Embryonic facial prominence (tissue), 1 donor: ENCODE results near the gene RCOR2.

ENCODE experiments used
- DNase-seq: peaks from one replicate; pipeline ENCODE4 v3.0.0-alpha.2; 2016; ENCODE audit errors: extremely low spot score

Gene RCOR2

GRCh38 chr11:63923319-63923718 lies 6.4 kb upstream of the RCOR2 start:
- DNase-seq, result no peak

GRCh38 chr11:63922673-63923192 lies 5.8 kb upstream of the RCOR2 start:
- DNase-seq, result no peak

GRCh38 chr11:63920939-63921417 lies 4.0 kb upstream of the RCOR2 start:
- DNase-seq, result no peak

GRCh38 chr11:63920126-63920938 lies 3.4 kb upstream of the RCOR2 start:
- no peak for DNase-seq

GRCh38 chr11:63919267-63920125 lies 2.5 kb upstream of the RCOR2 start:
- DNase-seq, result no peak

GRCh38 chr11:63918507-63919191 lies 1.7 kb upstream of the RCOR2 start:
- no peak for DNase-seq

- peak; percentile 55 for DNase-seq
Observed at GRCh38 chr11:63917692-63918506, 935 bp upstream of the RCOR2 start.

GRCh38 chr11:63915961-63916836 lies 765 bp downstream of the RCOR2 start:
- no peak for DNase-seq

- no peak for DNase-seq
Observed at GRCh38 chr11:63914896-63915691, 1.9 kb downstream of the RCOR2 start.

GRCh38 chr11:63913866-63914830 lies 2.8 kb downstream of the RCOR2 start:
- DNase-seq, result no peak

- no peak for DNase-seq
Observed at GRCh38 chr11:63912678-63913077, 4.3 kb downstream of the RCOR2 start.

- no peak for DNase-seq
Observed at GRCh38 chr11:63911876-63912275, 5.1 kb downstream of the RCOR2 start.

- DNase-seq, result no peak
Observed at GRCh38 chr11:63911440-63911839, 5.5 kb downstream of the RCOR2 start.

- no peak for DNase-seq
Observed at GRCh38 chr11:63910675-63911074, 6.3 kb downstream of the RCOR2 start.

- no peak for DNase-seq
Observed at GRCh38 chr11:63909591-63910506, 7.1 kb downstream of the RCOR2 start.

GRCh38 chr11:63908631-63909401 lies 8.1 kb downstream of the RCOR2 start:
- DNase-seq, result no peak
